GM12872 (cell line): Measurements from ENCODE around the gene HSD3B7.

Source experiments
- TF ChIP-seq, protein P1 (sequence below): IDR thresholded peaks from 3 replicates; pipeline ENCODE4 v1.5.1; 2011; ENCODE audit warnings: low read depth, mild to moderate bottlenecking, low read length, moderate library complexity; ENCODE audit not compliant: insufficient read depth

Gene HSD3B7

DNA sequence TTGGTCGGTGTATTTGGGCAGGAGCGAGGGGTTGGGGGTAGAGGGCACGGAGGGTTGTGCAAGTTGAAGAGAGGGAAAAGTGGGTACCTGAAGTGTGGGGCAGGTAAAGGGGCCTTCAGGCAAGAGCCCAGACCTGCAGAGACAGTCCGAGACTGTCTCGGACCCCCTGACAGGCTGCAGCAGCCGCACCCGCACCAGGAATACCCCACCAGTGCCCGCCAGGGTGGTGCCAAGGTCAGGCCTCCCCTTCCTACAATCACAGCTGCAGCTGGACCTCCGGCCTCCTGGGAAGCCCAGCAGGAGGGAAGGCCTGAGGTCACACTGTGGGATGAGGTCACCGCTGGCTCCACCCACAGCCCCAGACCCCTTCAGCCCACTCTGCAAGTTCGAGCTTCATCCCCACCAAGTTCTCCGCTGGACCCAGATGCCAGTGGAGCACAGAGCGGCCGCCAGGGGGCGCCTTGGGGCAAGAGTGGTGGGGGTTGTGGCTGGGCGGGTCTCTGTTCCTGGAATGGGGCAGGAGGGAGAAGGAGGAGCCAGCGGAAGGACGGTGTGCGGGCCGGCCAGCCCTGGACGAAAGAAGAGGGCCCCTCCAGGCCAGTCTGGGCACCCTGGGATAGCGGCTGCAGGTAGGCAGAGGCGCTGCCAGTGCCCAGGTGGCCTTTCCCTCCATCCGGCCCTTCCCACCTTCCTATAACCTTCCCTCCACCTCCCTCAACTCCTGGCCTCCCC is at the start of gene HSD3B7:
TSS of gene HSD3B7 (plus strand) at position 539 of the 732 bp plus-strand sequence. CDS start 452 bp downstream, outside the sequence.
- TF ChIP-seq, protein P1, sequence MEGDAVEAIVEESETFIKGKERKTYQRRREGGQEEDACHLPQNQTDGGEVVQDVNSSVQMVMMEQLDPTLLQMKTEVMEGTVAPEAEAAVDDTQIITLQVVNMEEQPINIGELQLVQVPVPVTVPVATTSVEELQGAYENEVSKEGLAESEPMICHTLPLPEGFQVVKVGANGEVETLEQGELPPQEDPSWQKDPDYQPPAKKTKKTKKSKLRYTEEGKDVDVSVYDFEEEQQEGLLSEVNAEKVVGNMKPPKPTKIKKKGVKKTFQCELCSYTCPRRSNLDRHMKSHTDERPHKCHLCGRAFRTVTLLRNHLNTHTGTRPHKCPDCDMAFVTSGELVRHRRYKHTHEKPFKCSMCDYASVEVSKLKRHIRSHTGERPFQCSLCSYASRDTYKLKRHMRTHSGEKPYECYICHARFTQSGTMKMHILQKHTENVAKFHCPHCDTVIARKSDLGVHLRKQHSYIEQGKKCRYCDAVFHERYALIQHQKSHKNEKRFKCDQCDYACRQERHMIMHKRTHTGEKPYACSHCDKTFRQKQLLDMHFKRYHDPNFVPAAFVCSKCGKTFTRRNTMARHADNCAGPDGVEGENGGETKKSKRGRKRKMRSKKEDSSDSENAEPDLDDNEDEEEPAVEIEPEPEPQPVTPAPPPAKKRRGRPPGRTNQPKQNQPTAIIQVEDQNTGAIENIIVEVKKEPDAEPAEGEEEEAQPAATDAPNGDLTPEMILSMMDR: peak; percentile 87

- TF ChIP-seq, protein P1: no peak
These were observed 47.3 kb upstream of the HSD3B7 start for GRCh38 chr16:30937692-30938091.

DNA sequence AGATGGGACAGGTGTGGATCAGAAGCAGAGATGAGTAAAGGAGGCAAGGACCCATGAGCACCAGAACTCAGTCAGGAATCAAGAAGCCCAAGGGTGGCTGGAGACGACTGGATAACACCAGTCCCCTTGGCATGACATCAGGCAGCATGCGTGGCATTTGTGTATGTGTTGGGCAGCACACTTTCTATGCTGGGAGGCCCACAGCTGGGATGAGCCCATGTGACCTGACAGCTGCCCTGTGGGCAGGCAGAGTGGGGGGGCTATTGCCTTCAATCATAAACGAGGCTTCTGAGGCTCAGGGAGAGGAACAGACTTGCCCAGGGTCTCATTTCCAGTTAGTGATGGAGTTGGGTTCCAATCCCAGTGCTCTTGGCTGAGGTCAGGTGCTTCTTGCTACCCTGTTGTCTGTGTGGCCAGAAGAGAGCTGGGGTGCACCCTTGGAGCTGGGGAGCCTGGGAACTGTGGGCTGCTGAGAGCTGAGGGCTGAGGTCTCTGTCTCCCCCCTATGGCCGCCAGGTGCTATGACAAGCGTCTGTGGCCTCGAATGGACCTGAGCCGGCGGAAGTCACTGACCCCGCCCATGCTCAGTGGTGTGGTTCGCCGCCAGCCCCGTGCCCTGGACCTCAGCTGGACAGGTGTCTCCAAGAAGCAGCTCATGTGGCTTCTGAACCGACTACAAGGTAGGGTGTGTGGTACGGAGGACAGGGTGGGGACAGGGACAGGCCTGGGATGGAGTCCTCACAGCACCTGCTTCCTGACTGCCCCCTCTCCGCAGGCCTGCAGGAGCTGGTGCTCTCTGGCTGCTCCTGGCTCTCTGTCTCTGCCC is 43.2 kb upstream of the HSD3B7 start:
- TF ChIP-seq, protein P1: peak; percentile 99

GRCh38 chr16:30942426-30942806 is 42.6 kb upstream of the HSD3B7 start:
- TF ChIP-seq, protein P1: no peak

DNA sequence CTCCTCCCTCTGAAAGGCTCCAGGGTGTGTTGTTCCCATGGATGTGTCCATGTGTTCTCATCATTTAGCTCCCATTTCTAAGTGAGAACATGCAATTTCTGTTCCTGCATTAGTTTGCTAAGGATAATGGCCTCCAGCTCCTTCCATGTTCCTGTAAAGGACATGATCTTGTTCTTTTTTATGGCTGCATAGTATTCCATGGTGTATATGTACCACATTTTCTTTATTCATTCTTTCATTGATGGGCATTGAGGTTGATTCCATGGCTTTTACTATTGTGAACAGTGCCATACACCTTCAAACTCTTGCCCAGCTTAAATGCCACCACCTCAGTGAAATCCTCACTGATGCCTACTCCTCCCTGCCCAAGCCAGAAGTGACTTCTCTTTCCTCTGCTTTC is 40.7 kb upstream of the HSD3B7 start:
- TF ChIP-seq, protein P1: no peak

DNA sequence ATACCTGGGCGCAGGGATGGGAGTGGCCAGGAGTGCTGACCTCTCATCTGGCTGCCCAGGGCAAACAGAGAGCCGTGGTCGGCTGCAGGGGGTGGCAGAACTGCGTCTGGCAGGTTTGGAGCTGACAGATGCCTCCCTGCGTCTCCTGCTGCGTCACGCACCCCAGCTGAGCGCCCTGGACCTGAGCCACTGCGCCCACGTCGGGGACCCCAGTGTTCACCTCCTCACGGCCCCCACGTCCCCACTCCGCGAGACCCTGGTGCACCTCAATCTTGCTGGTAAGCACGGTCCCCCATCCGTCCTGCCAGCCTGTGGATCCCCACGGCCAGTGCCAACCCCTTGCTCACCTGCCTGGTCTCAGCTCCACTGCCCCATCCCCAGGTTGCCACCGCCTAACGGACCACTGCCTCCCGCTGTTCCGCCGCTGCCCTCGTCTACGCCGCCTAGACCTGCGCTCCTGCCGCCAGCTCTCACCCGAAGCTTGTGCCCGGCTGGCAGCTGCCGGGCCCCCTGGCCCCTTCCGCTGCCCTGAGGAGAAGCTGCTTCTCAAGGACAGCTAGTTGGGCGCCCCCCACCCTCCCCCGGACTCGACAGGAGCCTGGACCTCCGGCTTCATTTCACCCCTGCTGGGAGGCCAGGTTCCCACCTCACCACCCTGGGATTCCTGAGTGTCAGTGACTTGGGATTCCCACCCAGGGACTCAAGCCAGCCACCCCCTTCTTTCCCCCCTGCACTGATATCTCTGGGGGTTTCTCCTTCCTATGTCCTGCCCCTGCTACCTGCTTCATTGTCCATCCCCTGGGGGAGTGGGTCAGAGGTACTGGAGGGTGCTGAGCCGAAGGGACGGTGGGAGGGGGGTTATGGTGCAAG is 38.1 kb upstream of the HSD3B7 start:
- TF ChIP-seq, protein P1: no peak

DNA sequence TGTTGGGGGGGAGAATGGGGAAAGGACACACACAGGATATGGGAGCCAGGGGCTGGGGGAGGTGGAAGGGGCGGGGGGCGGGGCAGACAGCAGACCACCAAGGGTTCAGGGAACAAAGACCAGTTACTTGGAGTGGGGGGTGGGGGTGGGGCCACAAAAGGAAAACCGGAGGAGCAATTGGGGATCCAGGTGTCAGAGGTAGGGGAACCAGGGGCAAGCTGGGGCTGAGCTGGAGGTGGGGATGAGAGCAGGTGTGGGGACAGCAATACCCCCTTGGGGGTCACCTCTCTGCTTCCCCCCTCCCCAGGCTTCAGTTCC is 37.5 kb upstream of the HSD3B7 start:
- TF ChIP-seq, protein P1: no peak
